GM10847 (cell line): ENCODE results near the gene AGT.

ENCODE experiments used
- POLR2A ChIP-seq: IDR thresholded peaks from 2 replicates; pipeline ENCODE4 v1.6.1; 2011; ENCODE audit not compliant: insufficient read length; ENCODE audit errors: extremely low read depth

The AGT gene

DNA sequence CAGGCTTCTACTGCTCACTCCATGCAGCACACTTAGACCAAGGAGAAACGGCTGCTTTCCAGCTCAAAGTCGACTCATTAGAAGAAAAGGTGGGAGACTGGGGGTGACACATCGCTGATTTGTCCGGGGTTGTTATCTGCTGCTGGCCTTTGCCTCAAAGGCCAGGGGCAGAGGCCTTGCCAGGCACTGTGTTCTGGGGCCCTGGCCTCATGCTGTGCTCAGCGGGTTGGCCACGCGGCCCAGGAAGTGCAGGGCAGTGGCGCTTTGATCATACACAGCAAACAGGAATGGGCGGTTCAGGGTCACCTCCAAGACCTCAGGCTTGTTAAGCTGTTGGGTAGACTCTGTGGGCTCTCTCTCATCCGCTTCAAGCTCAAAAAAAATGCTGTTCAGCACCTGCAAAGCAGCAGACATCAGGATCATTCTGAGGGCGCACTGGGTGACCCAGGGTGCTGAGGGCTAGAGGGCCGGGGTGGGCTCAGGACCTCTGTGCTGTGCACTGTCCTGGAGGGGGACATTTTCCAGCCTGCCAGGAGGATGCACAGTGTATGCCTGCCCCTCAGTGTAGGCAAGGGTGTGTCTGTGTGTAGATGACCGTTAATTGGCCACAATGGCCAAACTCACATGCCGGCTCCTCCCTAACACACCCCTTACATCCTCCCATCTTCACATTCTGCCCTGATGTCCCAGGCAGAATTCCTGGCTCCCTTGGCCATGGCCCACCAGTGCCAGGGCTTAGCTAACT, 10.8 kb downstream of the AGT start:
- no peak for TF ChIP-seq POLR2A

DNA sequence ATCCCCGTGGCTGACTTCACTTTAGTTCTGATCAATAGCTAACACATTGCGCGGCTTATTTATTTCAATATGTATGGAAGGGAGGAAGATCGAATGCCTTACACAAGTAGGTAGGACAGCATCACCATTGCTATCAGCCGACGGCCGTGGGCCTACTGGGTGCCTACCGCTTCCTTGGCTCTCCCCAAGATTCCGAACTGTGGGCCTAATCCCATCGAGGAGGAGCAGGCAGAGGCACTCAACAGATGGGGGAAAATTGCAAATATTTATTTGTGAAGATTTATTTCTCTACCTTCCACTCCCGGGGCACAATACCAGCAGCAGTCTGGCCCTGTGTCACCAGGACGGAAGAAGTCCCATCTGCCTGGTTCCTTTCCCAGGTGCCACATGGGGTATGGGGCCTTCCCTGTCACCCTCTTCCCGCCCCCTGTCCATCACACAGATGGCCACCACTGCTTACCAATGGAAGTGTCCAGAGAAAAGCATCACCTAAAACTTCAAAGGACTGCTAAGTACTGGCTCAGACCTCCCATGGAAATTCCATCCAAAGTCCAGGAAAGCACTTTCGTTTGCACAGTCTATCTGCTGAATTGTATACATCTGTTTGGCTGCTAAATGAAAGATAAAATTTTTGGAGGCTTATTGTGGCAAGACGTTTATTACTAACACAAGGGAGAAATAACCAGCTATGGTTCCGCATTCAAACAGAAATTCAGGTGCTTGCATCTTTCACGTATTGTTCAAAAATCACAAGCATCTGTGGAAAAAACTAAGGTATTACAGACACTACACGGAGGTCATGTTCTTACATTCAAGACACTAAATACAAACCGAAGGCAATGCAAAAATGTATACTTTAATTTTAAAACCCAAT, 11.8 kb downstream of the AGT start:
- no peak for TF ChIP-seq POLR2A

DNA sequence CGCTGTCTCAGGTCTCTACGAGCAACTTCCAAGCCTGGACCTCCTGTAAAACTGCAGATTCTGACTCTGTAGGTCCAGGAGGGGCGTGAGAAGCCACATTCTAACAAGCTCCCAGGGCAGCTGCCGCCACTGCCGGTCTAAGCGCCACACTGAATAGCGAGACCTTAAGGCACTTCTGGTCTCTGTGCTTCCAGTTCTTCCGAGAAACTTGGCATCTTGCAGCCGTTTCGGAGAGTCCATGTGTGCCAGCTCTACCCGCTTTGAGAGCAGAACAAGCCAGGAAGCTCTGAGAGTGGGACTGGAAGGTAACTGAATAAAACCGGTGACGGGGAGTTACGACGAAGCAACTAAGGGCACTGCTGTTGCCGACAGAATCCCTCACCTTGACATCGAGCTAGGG, 12.5 kb downstream of the AGT start:
- no peak for TF ChIP-seq POLR2A

DNA sequence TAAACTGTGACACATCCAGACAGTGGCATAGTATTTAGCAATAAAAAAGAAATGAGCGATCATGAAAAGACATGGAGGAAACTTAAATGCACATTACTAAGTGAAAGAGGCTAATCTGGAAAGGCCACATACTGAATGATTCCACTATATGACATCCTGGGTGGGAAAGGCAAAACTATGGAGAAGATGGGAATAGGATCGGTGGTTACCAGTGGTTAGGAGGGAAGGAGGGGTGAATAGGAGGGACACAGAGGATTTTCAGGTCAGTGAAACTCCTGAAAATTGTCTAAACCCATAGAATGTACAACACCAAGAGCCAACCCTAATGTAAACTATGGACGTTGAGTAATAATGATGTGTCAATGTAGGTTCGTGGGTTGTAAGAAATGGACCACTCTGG, 13.8 kb downstream of the AGT start:
- no peak for TF ChIP-seq POLR2A

DNA sequence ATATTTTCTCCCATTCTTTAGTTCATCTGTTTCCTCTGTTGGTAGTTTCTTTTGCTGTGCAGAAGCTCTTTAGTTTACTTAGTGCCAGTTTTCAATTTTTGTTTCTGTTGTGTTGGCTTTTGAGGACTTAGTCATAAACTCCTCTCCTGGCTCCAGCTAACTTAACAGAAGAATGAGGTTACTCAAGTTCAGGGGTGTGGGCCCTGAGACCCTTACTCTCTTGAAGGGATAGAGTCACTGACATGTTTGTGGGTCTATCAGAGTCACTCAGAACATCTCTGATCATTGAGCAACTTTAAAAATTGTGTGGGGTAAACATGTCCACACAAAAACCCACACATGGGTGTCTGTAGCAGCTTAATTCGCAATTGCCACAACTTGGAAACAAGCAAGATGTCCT, 14.2 kb downstream of the AGT start:
- TF ChIP-seq POLR2A, result no peak

DNA sequence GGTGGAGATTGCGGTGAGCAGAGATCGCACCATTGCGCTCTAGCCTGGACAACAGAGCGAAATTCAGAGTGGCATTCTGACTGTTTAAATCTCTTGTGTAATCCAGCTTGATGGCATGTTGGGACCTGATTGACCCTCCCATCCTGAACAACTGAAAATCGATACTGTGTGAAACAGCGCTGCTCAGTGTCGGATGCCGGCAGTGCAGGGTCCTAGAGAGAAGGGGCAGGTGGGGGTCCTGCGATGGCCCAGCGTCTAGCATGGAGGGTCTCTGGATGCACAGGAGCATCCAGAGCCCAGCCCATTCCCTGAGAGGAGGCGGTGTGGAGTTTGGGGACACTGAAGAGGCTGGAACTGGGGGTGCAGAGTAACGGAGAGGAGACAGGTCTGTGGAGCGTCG, 15.8 kb downstream of the AGT start:
- no peak for TF ChIP-seq POLR2A

DNA sequence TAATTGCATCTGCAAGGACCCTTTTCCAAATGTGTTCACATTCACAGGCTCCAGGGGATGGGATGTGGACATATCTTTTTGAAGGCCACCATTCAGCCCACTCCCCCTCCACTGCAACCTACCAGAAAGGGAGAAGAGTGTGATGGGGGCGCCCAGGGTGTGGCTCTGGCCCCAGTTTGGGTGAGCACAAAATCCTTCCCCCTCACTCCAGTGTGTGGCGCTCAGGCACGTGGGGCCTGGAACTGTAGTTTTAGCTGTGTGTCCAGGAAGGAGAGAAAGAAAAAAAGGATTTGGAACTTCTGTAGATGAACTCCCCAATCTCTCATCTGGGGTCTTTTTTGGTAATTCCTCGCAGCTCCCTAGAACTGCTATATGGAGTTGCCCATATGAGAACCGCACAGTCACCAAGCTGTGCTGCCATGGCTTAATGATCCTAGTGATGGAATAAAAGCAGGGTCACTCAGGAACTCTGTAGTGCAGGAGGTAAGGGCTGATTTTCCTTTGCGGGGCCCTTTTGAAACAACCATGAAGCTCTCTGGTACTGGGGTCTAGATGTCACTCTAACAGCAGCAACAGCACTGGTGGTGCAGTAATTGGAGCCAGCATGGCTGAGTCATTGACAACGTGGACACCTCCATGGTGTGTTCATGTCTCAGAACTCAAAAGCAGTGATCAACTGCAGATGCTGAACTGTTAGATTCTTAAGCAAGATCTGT, 17.0 kb downstream of the AGT start:
- TF ChIP-seq POLR2A, result no peak

DNA sequence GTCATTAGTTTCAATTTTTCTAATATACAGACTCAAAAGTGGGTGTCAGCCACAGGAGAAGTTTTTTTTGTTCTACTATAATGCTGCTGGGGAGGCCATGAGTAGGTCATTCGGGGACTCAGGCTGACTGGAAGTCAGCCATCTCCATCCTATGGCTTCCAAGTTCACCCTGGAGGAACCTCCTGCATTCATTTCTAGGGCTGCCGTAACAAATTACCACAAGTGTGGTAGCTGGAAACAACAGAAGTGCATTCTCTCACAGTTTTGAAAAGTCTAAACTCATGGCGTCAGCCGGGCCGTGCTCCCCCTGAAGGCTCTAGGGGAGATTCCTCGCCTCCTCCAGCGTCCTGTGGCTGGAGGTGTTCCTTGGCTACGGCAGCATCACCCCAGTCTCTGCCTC, 17.7 kb downstream of the AGT start:
- no peak for TF ChIP-seq POLR2A

DNA sequence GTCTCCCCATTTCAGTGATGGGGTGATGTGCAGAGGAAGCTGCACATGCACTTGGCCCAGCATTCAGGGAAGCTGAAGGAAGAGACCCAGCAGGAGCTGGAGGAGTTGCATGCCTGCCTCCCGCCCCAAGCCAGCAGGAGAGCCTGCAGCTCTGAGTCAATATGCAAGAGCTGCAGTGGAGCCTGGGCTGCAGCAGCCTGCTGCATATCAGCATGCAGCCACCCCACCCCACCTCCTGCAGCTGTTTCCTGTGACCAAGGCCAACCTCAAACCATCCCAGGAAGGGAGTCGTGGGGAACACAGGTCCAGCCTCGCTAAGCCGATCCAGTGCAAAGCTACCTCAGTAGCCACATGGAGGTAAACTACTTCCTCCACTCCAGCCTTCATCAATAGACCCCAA, 18.9 kb downstream of the AGT start:
- no peak for TF ChIP-seq POLR2A

DNA sequence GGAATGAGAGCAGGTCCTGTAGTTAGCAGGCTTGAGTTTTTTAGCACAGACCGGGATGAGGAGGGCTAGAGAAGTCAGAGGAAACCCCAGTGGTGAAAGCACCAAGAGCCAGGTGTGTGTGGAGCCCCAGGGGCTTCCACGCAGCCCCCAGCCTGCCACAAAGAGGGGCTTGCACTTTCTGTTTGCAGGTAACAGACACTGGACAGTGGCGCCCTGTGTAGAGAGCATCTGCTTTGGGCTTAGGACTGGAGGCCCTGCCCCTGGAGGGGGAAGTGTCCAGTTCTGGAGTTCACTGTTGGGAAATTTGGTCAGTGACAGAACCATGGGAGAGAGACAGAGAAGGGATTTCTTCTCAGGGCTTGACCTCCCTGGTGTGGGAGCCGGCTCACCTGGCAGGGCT, 19.5 kb downstream of the AGT start:
- TF ChIP-seq POLR2A, result no peak

DNA sequence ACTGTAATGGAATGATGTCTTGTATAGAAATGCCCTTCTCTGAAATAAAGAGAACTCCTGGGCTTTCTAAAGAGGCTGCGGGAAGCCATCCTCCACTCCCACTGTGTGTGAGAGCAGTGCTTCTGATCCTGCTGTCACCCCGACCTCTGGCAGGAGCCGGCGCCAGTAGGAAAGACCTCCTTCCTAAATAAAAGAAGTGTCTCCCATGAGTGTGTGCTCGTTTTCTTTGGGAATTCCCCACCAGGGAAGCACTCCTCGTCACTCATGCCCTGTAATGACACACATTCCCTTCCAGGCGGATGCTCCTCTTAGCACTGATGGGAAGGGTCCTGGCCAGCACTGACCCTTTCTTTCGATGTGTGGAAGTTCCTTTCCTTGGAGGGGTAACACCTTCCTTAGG, 20.1 kb downstream of the AGT start:
- no peak for TF ChIP-seq POLR2A

DNA sequence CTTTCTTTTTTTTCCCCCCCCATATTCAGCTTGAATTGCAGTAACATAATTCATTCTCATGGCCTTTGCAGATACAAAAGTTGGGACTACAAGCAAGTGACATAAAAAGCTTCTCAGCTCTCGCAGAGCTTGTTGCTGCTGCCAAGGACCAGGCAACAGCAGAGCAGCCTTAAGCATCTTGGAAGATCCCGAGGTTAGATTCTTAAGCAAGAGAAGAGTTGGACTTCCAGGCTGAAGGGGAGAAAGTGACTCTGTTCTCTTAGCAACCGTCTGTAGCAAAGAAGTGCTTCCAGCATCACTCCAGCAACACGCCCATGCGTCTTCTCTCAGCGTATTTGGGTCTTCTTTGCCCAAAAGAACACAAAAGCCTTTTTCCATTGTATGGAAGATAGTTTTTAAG, 20.7 kb downstream of the AGT start:
- TF ChIP-seq POLR2A, result no peak

DNA sequence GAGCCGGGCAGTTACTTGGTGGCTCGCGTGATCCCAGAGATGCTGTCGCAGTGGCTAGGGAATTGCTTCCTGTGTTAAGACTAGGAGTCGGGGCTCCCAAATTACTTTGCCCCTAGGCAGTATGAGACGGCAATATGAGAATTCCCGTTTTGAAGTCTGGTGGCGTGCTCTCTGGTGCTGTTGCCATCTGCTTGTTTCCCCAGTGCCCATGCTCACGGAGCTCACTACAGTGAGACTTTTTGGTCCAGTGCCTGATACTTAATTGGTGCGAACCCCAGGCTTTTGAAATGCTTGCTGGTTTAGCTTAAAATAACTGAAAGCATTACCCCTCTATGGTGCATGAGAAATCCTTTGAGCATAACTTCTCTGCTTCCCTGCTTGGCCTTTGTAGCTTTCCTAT, 22.3 kb downstream of the AGT start:
- no peak for TF ChIP-seq POLR2A

DNA sequence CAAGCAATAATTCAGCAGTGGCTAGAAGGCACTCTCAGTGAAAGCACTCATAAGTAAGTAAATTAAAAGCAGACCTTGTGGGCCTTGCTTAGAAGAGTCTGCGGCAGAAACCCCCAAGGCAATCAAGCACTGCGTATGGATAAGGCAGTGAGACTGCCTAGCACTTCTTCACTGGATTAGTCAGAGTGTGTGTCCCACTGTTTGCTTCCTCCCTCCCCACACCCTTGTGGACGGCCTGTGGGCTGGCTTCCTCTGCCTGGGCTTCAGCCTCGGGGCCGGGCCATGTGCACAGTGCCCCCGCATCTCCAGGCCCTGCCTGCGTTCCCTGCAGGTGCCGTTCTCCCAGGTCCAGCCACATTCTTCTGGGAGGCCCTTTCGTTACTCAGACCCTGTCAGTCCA, 23.8 kb downstream of the AGT start:
- TF ChIP-seq POLR2A, result no peak

DNA sequence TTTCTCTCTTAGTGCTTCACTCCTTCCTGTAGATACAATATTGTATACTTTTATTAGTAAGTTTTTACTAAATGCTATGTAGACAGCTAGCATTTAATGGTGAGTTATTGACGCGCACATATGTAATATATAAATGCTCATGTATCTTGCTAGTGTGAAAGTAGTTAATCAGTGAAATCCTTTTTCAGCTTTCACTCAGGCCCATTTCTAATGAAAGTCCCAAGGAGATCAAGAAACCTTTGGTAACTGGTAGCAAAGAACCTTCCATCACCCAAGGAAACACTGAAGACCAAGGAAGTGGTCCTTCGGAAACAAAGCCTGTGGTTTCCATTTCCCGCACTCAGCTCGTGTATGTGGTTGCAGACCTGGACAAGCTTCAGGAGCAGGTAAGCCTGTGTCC, 27.2 kb downstream of the AGT start:
- no peak for TF ChIP-seq POLR2A

DNA sequence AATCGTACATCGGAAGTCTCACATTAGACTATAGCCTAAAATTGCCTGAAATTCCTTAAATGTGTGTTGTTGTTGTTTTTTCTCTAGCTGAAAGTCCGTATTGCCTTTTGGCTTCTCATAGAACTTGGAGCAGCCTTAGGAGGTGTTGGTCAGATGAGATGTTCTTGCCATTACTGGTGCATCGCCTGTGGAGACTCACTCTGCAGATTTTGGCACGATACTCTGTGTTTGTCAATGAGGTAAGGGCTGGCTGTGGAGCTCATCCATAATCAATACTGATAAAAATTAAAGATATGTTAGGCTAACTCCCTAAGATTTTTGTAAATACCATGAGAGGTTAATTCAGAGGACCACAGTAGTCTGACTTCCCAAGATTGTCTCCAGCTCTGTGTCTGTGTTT, 28.9 kb downstream of the AGT start:
- TF ChIP-seq POLR2A, result no peak
